Testis (tissue), 2 donors: ENCODE results near the gene TMEM117.

Source experiments
- CTCF ChIP-seq, 3 experiments: fragments of 450-650 bp in 2 of 3; fragments of 200-600 bp in 1 of 3; sonication (generic) in 1 of 3; IDR thresholded peaks; one replicate each; pipeline ENCODE4 v1.5.1; 2016 to 2019; ENCODE audit warnings: antibody characterized with exemption in 3 of 3, mild to moderate bottlenecking in 2 of 3, moderate library complexity in 1 of 3
- POLR2A ChIP-seq: fragments of 450-650 bp; IDR thresholded peaks from one replicate; pipeline ENCODE4 v1.6.1; 2017; ENCODE audit warnings: antibody characterized with exemption, mild to moderate bottlenecking, moderate library complexity

GRCh38 chr12:44235674-44236073 is 399.8 kb downstream of the TMEM117 start:
- TF ChIP-seq CTCF (IDR thresholded peaks at IDR 0.05) (no peak), POLR2A (no peak)
